T follicular helper cell (primary cell): ENCODE measurements around the gene RNASEH2A.
A peak's percentile ranks its signal among the peaks of the same experiment; 100 is the strongest.
"Not testable (repeated sequence)": the region's sequence is repeated elsewhere in the genome, so short reads cannot be mapped to it uniquely, and the experiment has no call there.

Experiments used
- DNase-seq: peaks from one replicate; pipeline ENCODE4 v3.0.0-alpha.2; 2020; ENCODE audit warnings: low read depth

Gene RNASEH2A

DNA sequence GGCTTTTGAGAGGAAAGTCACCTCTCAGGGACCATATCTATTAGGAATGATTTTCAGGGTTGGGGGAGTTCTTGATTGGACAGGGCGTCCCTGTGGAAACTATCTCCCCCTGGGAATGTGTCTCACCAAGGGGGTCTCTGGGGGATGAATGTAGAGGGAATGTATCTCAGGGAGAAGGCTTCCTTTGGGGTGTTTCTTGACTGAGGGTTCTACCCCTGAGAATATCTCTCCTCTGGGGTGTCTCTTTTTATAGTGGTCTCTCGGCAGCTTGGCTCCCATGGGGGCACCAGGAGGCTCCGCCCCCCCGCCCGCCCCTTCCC, 27.0 kb downstream of the RNASEH2A start:
- no peak for DNase-seq

GRCh38 chr19:12833738-12834565, 27.6 kb downstream of the RNASEH2A start:
- no peak for DNase-seq

GRCh38 chr19:12834566-12834943, 28.2 kb downstream of the RNASEH2A start, which contains the start of gene RTBDN:
RTBDN (minus strand) TSS chr19:12834579; CDS start chr19:12829979, 4,600 bp downstream.
- no peak for DNase-seq

DNA sequence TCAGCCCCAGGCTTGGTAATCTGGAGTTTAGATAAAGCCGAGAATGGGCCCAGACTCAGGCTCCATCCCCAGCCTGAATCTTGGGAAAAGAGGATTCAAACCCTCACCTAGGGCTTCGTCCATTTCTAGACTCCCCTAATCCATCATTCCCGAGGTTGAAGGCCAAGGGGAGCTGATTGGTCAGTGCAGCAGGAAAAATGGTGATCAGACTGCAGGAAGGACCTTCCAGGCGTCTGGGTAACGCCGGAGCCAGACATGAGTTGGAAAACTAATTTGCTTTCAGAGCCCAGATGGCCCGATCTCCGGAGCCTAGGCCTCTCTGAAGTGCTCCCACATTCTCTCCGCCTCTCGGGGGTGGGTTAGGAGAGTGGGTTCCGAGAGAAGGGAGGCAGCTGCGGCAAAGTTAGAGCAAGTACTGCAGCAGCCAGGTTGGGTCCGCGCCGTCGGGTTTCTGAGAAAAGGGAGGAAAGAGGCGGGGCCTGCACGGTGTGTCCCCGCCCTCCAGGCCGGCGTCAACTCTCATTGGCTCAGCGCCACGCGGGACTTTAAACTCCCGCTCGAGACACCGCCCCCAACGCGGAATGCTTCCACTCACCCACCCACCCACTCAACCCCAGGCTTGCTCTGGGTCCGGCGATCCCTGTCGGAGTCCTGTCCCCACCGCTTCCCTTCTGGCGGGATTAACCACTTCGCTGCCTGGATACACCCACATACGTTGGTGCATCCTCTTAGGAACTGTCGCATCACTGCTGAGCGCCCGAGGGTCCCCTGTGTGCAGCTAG, 28.8 kb downstream of the RNASEH2A start:
- DNase-seq, result no peak

DNA sequence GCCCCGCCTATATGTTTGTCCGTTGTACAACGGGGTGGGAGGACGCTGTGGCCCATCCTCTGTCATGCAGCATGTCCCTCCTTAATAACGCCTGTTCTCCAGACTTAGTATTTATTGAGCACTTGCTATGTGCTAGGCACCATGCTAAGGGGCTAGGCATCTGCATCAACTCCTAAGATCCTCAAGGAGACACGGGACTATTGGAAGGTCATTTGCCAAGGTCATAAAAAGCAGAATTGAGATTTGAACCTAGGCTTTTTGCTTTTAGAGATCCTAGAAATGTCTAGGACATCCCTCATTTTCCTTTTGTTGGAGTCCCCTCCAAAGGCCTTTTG, 30.1 kb downstream of the RNASEH2A start:
- no peak for DNase-seq

- DNase-seq, result no peak
Observed at GRCh38 chr19:12837225-12837624, 30.8 kb downstream of the RNASEH2A start.

GRCh38 chr19:12838182-12838885, 31.9 kb downstream of the RNASEH2A start, which contains the start of gene MAST1:
MAST1 (plus strand) TSS chr19:12838515; CDS start chr19:12838573, 58 bp downstream.
- peak; percentile 31 for DNase-seq

- no peak for DNase-seq
Observed at GRCh38 chr19:12838886-12839756, 32.7 kb downstream of the RNASEH2A start.

DNA sequence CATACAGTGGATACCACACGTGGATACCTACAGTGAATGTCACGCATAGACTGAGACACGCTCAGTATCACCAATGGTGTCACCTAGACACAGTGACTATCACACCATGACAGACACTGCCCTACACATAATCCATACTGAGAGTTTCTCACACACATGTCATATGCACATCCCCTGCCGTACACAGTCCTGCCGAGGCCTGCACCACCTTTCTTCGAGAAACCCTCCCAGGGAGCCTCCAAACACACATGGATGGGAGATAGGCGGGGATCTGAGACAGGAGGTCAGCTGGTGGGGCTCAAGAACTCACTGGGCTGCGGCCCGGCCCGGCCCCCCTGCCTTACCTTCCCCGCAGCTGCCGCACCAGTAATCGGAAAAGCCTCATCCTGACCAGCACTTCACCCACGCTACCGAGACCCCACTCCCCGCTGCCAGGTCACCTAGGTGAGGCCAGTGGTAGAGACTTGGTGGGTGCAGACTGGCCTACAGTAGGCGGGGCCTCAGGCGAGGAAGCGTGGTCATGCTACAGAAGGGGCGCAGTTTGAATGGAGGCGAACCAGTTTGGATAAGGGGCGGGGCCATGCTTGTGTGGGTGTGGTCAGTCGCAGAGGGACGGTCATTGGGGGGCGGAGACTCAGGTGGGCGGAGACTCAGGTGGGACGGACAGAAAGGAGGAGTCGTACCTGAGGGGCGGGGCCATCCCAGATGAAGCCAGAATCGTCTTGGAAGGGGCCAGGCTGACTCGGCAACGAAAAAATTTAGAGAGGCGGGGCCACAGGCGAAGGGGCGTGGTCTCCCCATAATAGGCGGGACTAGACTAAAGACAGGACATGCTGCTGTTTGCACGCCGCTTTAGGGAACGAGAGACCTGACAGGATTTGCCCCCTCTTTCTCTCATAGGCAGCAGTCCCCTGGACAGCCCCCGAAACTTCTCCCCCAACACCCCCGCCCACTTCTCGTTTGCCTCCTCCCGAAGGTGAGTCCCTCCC, 34.0 kb downstream of the RNASEH2A start:
- no peak for DNase-seq

DNA sequence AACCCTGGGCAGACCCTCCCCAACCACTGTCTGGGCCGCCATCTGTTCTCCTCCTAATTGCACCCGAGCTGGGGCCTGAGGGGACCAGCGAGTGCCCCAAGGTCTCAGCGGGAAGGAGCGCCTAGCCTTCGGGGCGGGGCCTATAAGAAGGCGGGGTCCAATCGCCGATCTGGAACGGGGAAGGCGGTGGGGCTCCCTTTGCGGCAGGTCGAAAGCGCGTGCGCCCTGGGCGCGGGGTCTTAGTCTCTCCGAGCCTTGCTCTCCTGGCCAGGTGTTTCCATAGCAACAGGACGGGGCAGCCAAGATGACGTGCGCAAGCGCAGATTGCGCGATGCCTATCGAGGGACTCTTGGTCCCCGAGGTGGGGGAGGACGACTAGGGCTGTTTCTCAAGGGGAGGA, 34.7 kb downstream of the RNASEH2A start:
- DNase-seq, result no peak

- DNase-seq, result no peak
Observed at GRCh38 chr19:12842511-12842910, 36.1 kb downstream of the RNASEH2A start.

- no peak for DNase-seq
Observed at GRCh38 chr19:12843328-12843727, 36.9 kb downstream of the RNASEH2A start.

DNA sequence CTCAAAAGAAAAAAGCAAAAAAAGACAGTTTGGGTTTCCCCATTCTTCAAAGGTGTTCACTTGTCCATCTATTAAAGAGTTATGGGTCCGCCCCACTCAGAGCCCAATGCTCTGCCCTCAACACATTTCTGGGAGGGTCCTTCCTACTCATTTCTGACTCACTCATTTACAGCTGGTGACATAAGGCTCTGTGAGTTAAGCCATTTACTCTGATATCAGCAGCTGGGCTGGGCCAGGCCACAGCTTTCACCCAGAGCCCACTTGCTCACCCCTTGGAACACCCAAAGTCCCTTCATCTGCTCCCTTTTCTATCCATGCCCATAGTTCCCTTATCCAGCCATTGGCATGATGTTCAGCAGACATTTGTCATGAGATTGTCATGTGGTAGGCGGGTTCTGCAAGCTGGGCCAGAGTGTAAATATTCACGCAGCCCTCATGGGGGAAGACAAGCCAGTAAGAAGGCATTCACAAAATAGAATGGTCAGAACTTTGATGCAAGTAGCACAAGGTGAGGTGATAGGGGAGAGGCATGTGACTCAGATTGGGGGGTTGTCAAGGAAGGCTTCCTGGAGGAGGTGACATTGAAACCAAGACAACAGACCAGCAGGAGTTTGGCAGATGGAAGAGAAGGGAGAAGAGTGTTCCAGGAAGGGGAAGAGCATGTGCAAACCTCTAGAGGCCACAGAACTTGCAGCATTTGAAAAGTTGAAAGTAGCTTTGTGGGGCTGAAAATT, 37.8 kb downstream of the RNASEH2A start:
- DNase-seq, result no peak

DNA sequence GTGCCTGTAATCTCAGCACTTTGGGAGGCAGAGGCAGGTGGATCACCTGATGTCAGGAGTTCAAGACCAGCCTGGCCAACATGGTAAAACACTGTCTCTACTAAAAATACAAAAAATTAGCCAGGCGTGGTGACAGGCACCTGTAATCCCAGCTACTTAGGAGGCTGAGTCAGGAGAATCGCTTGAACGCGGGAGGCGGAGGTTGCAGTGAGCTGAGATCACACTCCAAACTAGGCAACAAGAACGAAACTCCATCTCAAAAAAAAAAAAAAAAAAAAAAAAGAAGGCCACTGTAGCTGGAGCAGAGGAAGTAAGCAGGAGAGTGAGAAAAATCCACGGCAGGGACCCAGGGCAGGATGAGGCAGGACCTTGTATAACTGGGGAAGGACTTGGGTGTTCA, 40.2 kb downstream of the RNASEH2A start:
- not testable (repeated sequence) for DNase-seq

DNA sequence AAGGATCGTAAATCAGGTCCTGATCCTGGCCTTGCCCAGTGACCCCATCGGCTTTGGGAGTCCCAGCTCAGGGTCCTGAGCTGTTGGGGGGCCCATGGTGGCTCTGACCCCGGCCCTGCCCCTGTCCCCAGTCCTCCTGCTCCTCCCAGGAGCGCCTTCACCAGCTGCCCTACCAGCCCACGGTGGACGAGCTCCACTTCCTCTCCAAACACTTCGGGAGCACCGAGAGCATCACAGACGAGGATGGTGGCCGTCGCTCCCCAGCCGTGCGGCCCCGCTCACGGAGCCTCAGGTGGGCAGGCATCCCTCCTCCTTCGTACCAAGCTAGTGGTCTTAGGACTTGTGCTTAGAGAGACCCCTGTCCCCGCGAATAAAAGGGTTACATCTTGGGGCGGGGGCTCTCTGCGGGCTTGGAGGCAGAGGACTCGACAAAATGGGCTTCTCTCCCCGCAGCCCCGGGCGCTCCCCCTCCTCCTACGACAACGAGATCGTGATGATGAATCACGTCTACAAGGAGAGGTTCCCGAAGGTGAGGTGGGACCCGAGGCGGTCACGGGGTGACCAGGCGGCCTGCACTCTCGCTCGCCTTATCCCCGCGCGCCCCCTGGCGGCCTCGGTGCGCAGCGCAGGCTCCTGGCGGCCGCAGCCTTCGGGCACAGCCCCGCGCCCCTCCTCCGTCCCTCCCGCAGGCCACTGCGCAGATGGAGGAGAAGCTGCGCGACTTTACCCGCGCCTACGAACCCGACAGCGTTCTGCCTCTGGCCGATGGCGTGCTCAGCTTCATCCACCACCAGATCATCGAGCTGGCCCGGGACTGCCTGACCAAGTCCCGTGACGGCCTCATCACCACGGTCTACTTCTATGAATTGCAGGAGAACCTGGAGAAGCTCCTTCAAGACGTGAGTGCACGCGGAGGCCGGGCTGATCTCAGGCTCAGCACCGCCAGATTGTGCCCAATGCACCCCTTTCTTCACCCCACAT, 41.1 kb downstream of the RNASEH2A start:
- peak; percentile 59 for DNase-seq

DNA sequence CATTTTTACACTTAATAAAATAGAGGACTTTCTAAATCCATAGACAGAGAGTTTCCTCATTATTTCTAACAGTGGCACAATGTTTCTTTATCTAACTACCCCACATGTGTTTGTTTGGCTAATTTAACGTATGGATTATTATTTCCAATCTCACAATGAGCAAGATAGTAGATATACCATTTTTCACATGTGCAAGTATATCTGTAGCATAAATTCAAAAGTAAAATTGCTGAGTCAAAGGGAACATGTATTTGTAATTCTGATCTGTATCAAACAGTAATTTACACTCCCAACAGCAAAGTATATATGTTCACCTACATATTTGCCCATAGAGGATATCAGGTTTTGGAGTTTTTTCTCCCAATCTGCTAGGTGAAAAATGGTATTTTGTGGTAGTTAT, 50.3 kb downstream of the RNASEH2A start:
- no peak for DNase-seq

DNA sequence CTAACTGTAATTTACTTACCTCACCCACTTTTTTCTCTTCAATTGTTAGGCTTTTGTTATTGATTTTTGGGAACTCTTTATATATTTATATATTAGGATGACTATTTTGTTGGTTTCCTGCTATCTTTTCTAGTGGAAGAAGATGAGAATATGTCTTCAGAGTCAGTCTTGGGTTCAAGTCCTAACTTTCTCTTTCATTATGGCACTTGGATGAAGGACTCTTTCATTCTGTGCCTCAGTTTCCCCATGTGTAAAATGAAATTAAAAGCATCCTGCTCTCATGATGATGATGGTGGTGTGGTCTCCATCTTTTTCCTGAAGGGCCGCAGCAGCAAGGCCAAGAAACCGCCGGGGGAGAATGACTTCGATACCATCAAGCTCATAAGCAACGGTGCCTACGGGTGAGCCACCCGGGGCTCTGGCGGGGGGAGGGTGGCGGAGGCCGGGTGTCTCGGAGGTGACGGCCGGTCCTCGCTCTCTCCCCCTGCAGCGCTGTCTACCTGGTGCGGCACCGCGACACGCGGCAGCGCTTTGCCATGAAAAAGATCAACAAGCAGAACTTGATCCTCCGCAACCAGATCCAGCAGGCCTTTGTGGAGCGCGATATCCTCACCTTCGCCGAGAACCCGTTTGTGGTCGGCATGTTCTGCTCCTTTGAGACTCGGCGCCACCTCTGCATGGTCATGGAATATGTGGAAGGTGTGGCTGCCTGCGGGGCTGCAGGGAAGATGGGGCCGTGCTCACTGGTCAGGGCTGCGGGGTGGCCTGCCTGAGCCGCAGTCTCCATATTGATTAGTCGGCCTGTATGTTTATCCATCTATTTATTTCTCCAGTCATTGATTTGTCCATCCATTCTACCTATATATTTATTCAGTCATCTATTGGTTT, 51.9 kb downstream of the RNASEH2A start:
- no peak for DNase-seq
